Peyer's patch (tissue), 4 donors: ENCODE data around the gene NOS1AP.

Experiments used
- CTCF ChIP-seq, 6 experiments: fragments of 450-650 bp in 4 of 6; fragments of 200-600 bp in 2 of 6; sonication (generic) in 1 of 6; IDR thresholded peaks; one replicate each; pipeline ENCODE4 v1.5.1; 2017 to 2019; ENCODE audit warnings: antibody characterized with exemption in 6 of 6, mild to moderate bottlenecking in 3 of 6, moderate library complexity in 1 of 6
- POLR2A ChIP-seq, 2 donors: fragments of 450-650 bp; IDR thresholded peaks; one replicate each; pipeline ENCODE4 v1.5.1; 2017; ENCODE audit warnings: antibody characterized with exemption in 2 of 2, mild to moderate bottlenecking in 2 of 2, moderate library complexity in 2 of 2

- TF ChIP-seq CTCF (IDR thresholded peaks at IDR 0.05), result no peak
- peak in 1 of 2 donors; percentile 65 for TF ChIP-seq POLR2A (IDR thresholded peaks at IDR 0.05)
Measured at GRCh38 chr1:162388615-162389014, 319.1 kb downstream of the NOS1AP start.
